Ascending aorta (tissue), 2 donors: Measurements from ENCODE around the gene EZH1. TPM values are rescaled to one million over a fixed set of nuclear protein-coding genes. Genes with fewer than 3 reads are reported as not detected.
"Not testable (repeated sequence)": the region's sequence is repeated elsewhere in the genome, so short reads cannot be mapped to it uniquely, and the experiment has no call there.

Experiments
- DNase-seq, 2 donors: peaks; one replicate each; pipeline ENCODE4 v3.0.0-alpha.2; 2019; ENCODE audit warnings: low spot score in 2 of 2
- H3K27ac ChIP-seq, 2 donors: fragments of 200-600 bp; sonication (generic); one replicate each; pipeline ENCODE4 v1.5.1; 2016 to 2017; ENCODE audit warnings: mild to moderate bottlenecking in 1 of 2
- H3K27me3 ChIP-seq: fragments of 200-600 bp; sonication (generic); one replicate; pipeline ENCODE4 v1.5.1; 2017
- H3K36me3 ChIP-seq, 2 donors: fragments of 200-600 bp; sonication (generic); one replicate each; pipeline ENCODE4 v1.5.1; 2016
- H3K4me1 ChIP-seq, 2 donors: fragments of 200-600 bp; sonication (generic); one replicate each; pipeline ENCODE4 v1.5.1; 2016 to 2017; ENCODE audit warnings: mild to moderate bottlenecking in 1 of 2
- H3K4me3 ChIP-seq, 2 donors: fragments of 200-600 bp; sonication (generic); one replicate each; pipeline ENCODE4 v1.5.1; 2016 to 2017; ENCODE audit warnings: mild to moderate bottlenecking in 1 of 2
- H3K9me3 ChIP-seq, 2 donors: fragments of 200-600 bp; sonication (generic); one replicate each; pipeline ENCODE4 v1.5.1; 2016
- intact Hi-C: fragments of 100-400 bp; cut with DNase I; formaldehyde crosslinking; loops from one replicate; pipeline ENCODE4 v1.15.1; 2023
- total RNA-seq: library from RNA; depleted of rRNA; stranded (reverse); fragments of >200 nt; gene quantifications from one replicate; pipeline ENCODE4 v1.1.0, GENCODE V29; 2016
- TF ChIP-seq, protein P1 (sequence below), 3 experiments: fragments of 200-600 bp in 2 of 3; fragments of 450-650 bp in 1 of 3; sonication (generic) in 2 of 3; IDR thresholded peaks; one replicate each; pipeline ENCODE4 v1.5.1; 2016 to 2019; ENCODE audit warnings: antibody characterized with exemption in 3 of 3, mild to moderate bottlenecking in 1 of 3, moderate library complexity in 1 of 3

The EZH1 gene
- total RNA-seq, 1 donor from 2014 or later, result 169 TPM

DNA sequence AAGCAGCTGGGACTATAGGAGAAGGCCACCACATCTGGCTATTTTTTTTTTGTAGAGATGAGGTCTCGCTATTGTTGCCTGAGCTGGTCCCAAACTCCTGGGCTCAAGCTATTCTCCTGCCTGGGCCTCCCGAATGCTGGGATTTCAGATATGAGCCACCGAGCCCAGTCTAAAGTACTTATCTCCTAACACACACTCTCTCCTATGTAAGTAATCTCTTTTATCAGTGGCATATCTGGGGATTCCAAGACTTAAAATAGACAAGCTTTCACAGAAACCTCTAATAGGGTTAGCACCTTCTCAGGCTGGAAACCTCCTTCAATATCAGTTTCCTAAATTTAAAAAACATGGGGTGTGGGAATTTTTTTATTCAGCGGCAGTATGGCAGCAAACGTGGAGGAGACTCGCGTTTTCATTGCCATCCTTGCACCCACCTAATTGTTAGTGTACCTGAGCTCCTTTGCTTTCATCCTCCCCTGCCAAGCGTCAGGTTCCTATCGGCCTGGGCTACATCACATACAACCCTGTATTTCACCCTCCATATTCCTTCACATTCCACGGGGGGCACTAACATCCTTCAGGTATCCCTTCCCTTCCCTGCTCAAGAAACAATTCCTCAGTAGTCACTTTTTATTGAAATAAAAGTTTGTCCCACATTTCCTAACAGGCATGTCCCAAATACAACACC is 1.1 kb downstream of the EZH1 start:
- Histone ChIP-seq H3K36me3 (no peaks in the 10 kb centered on the region), H3K27me3 (no peaks in the 10 kb centered on the region), H3K4me1 (peaks cover 0 to 11% of the 10 kb centered on the region in 2 donors), H3K4me3 (peak overlapping the region; percentile 89 to 98), H3K27ac (peak overlapping the region; percentile 93 to 95), H3K9me3 (no peaks in the 10 kb centered on the region)
- DNase-seq, result no peak
- TF ChIP-seq, protein P1, sequence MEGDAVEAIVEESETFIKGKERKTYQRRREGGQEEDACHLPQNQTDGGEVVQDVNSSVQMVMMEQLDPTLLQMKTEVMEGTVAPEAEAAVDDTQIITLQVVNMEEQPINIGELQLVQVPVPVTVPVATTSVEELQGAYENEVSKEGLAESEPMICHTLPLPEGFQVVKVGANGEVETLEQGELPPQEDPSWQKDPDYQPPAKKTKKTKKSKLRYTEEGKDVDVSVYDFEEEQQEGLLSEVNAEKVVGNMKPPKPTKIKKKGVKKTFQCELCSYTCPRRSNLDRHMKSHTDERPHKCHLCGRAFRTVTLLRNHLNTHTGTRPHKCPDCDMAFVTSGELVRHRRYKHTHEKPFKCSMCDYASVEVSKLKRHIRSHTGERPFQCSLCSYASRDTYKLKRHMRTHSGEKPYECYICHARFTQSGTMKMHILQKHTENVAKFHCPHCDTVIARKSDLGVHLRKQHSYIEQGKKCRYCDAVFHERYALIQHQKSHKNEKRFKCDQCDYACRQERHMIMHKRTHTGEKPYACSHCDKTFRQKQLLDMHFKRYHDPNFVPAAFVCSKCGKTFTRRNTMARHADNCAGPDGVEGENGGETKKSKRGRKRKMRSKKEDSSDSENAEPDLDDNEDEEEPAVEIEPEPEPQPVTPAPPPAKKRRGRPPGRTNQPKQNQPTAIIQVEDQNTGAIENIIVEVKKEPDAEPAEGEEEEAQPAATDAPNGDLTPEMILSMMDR (IDR thresholded peaks at IDR 0.05), result no peak
- intact Hi-C loops, result loop anchor here (2.0 kb wide), 1 partner anchor 19 kb away; no protein-coding TSS in a partner anchor

DNA sequence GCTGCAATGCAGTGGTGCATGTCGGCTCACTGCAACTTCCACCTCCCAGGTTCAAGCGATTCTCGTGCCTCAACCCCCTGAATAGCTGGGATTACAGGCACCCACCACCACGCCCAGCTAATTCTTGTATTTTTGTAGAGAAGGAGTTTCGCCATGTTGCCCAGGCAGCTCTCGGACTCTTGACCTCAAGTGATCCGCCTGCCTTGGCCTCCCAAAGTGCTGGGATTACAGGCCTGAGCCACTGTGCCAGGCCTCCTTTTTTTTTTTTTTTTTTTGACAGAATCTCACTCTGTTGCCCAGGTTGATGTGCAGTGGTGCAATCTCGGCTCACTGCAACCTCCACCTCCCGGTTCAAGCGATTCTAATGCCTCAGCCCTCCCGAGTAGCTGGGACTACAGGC is 1.9 kb downstream of the EZH1 start:
- intact Hi-C loops, DNase-seq, H3K36me3 ChIP-seq, H3K4me3 ChIP-seq, H3K9me3 ChIP-seq, H3K27me3 ChIP-seq: not testable (repeated sequence)
- Histone ChIP-seq H3K4me1 (peaks cover 0 to 11% of the 10 kb centered on the region in 2 donors), H3K27ac (peak overlapping the region in 1 of 2 donors; percentile 95)

DNA sequence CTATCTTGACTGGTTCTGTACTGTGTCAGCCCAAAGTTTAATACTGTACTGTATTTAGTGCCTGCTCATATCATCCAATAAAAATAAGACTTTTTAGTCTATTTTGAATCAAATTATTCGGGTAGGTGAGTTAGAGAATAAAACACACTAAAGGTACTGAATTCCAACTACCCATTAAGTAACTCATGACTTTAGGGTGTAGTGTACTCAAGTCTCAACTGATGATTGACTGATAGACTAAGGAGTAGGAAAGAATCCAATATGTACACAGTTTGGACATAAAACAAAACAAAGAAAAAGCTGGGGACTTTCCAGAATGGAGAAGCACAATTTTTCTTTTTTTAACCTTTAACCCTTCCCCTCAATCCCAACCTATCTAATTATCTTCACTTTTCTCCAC is 4.1 kb downstream of the EZH1 start:
- TF ChIP-seq, protein P1 (IDR thresholded peaks at IDR 0.05), result no peak
- H3K27me3 ChIP-seq, result no peaks in the 10 kb centered on the region
- H3K4me1 ChIP-seq, result peaks cover 0 to 11% of the 10 kb centered on the region in 2 donors
- no peaks in the 10 kb centered on the region for H3K9me3 ChIP-seq
- intact Hi-C loops, result no loop called here
- H3K27ac ChIP-seq, result no peak overlapping the region
- DNase-seq, result no peak
- no peak overlapping the region for H3K4me3 ChIP-seq
- no peaks in the 10 kb centered on the region for H3K36me3 ChIP-seq

DNA sequence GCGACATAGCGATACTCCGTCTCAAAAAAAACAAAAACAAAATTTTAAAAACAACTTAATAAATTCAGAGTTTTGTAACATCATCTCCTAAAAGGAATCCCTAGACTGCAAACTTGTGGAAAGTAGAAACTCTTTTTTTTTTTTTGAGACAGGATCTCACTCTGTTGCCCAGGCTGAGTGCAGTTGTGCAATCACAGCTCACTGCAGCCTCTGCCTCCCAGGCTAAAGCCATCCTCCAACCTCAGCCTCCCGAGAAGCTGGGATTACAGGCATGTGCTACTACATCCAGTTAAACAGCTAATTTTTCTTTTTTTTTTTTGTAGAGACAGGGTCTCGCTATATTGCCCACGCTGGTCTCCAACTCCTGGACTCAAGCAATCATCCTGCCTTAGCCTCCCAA is 19.7 kb downstream of the EZH1 start:
- intact Hi-C loops, result no loop called here
- peaks cover 91 to 95% of the 10 kb centered on the region in 2 donors for H3K36me3 ChIP-seq

DNA sequence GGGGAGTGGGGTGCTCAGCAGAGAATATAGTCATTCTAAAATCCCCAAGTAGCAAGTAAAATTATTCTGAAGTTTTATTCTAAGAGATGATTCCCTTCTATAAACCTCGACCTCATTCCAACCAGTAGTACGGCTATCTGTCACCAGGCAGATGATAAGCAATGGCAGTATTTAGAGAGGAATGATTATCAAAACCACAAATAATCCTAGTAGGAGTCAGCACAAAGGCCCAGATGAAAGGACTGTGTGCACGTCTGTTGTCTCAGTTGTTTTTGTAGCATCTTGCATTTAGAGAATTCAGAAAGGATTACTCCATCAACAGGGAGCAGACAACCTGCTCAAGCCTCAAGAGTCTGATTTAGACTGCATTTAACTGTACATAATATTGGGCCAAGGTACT is 21.2 kb downstream of the EZH1 start:
- H3K36me3 ChIP-seq, result peaks cover 91 to 95% of the 10 kb centered on the region in 2 donors

More for the DNA sequence above, 19.7 kb downstream of the EZH1 start:
- H3K9me3 ChIP-seq, result no peaks in the 10 kb centered on the region
- H3K27ac ChIP-seq, result no peak overlapping the region
- TF ChIP-seq, protein P1 (IDR thresholded peaks at IDR 0.05), result no peak
- no peaks in the 10 kb centered on the region for H3K27me3 ChIP-seq
- DNase-seq, result no peak
- no peak overlapping the region for H3K4me3 ChIP-seq
- H3K4me1 ChIP-seq, result no peaks in the 10 kb centered on the region

More for the DNA sequence above, 21.2 kb downstream of the EZH1 start:
- Histone ChIP-seq H3K27me3 (no peaks in the 10 kb centered on the region), H3K9me3 (no peaks in the 10 kb centered on the region), H3K4me1 (no peaks in the 10 kb centered on the region), H3K4me3 (no peak overlapping the region), H3K27ac (no peak overlapping the region)
- no peak for DNase-seq
- TF ChIP-seq, protein P1 (IDR thresholded peaks at IDR 0.05), result no peak
- intact Hi-C loops, result loop anchor here (5.0 kb wide), 1 partner anchor 99 kb away; the partner anchor contains the start of gene BECN1
